Erythroblast (primary cell): ENCODE data around the gene IFT57.

ENCODE experiments used
- DNase-seq, 2 experiments: peaks; one replicate each; lab custom pipeline; 2025; lab: John Stamatoyannopoulos, UW
- GATA1 ChIP-seq: IDR thresholded peaks from 2 replicates; pipeline ENCODE4 v1.6.1; 2011; ENCODE audit warnings: low read depth, mild to moderate bottlenecking, control low read depth, low read length, moderate library complexity
- POLR2A ChIP-seq: IDR thresholded peaks from 2 replicates; pipeline ENCODE4 v1.6.1; 2011; ENCODE audit warnings: mild to moderate bottlenecking, low read length

Gene IFT57

DNA sequence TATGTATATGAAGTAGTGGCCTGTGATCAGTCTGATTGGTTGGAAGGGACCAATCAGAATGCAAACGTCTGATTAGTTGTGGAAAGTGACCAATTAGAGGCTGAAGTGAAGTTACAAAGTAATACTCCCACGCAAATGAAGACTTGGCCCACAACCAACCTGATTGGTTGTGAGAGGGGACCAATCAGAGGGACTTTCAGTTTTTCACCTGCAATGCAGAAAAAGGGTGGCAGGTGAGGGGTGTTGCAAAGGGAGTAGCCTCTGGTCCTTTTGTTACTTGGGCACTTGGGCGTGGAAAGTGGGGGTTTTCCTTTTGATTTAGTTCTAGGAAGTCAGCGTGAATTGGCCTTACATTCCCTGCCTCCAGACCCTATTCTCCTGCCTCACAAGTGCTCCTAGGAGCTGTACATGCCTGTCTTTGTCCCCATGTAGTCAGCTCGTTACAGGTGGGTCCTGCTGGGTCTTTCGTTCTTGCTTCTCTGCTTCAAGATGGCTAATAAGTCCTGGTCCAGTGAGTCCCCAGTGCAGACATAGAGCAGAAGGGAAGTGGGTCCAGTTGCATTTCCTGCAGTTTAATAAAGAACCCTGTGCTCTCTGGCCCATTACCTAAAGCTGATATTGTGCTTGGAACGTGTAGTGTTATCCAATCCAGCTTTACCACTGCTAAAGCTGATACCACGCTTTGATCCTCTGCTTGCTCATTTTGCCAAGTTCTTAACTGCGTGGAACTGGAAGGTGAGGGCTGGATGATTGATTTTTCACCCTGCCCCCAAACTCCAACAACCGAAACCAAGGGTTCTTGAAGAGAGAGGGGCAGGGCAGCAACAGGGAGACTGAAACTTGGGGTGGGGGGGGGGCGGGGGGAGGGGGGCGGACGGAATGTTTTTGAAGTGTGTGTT is 85.4 kb downstream of the IFT57 start:
- TF ChIP-seq POLR2A, result no peak
- TF ChIP-seq GATA1, result no peak
- DNase-seq, result peak in 1 of 2 experiments; percentile 11

DNA sequence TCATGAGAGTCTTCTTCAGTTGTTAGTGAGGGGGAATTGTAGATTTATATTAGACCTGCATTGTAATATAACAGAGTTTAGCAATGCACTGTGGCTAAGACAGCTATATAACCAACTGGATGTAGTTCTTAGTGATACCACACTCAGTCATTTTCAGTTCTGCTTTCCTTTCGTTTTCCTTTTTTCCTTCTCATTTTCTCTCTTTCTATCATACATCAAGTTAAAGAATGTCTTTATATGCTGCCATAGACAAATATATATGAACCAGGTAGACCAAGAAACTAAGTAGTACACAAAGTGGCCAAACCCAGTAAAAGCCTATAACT is 87.7 kb downstream of the IFT57 start:
- DNase-seq, result no peak
- peak; percentile 22 for TF ChIP-seq POLR2A
- no peak for TF ChIP-seq GATA1

DNA sequence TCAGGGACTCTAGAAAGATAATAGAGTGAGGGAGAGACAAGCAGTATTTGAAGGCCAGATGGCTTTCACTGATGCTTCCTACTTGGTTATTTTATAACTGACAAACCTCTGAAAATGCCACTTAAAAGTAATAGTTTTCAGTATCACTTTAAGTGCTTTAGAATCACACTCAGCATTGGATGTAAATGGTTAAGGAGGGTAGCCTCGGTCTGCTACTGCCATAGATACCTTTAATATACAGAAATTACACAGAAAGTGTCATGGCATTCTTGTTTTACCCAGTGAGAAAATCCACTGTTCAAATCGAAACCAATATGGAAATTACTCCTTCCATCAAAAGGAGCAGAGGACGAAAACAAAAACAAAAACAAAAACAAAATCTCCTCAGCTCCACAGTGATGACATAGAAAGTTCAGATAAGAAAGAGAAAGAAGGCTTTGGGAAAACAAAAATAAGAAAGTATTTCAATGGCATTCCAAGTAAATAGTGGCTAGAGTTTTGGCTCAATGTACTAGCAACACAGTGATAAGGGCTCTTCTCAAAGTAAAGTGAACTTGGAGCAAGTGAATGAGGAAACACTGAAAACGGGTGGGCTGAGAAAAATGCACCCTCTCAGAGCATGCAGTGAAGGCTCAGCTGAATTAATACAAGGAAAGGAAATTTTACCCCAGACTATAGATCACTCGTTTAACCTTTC is 88.2 kb downstream of the IFT57 start:
- DNase-seq, result no peak
- TF ChIP-seq POLR2A, result no peak
- TF ChIP-seq GATA1, result no peak

DNA sequence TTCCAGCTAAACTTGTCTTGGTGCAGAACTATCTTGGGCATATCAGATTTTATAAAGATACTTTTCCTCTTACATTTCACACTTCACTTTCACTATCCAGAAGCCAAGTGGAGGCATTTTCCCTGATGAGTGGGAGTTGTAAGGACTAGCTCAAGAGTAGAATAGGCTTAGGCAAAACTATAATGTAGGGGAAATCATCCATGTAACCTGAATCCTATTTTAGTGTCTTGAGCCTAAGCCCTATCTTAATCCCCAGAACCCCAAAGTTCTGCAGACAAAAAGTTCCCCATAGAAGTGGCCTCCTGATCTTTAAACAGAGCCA is 89.2 kb downstream of the IFT57 start:
- no peak for TF ChIP-seq GATA1
- TF ChIP-seq POLR2A, result no peak
- DNase-seq, result no peak

DNA sequence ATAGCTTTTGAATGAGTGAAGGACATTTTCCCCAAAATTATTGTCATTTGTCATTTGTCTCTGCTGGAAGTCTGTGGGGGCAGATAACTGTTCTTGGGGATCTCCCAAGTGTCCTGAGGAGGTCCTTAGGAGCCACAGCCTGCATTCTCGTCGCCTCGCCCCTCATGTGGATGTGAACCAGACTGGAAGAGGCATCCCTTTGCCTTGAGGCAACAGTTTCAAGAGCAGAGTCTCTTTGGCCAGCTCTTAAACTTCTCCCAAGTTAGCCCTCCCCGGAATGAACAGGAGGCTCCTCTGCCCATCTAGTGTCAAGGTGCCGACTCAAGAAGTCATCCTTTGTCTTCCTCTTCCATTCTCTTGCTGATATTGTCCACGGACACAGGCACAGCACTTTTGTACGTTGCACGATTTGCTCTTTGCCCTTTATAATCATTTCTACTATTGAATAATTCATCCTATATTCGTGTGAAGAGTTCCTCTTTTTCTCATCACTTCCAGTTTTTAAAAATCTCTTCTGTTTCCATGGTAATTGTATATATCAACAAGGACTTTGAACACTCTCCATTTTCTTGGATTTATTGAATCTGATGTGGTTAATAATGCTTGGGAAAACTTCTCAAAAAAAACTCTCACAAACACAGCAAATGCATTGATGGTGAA is 90.6 kb downstream of the IFT57 start:
- no peak for DNase-seq
- no peak for TF ChIP-seq POLR2A
- TF ChIP-seq GATA1, result no peak

DNA sequence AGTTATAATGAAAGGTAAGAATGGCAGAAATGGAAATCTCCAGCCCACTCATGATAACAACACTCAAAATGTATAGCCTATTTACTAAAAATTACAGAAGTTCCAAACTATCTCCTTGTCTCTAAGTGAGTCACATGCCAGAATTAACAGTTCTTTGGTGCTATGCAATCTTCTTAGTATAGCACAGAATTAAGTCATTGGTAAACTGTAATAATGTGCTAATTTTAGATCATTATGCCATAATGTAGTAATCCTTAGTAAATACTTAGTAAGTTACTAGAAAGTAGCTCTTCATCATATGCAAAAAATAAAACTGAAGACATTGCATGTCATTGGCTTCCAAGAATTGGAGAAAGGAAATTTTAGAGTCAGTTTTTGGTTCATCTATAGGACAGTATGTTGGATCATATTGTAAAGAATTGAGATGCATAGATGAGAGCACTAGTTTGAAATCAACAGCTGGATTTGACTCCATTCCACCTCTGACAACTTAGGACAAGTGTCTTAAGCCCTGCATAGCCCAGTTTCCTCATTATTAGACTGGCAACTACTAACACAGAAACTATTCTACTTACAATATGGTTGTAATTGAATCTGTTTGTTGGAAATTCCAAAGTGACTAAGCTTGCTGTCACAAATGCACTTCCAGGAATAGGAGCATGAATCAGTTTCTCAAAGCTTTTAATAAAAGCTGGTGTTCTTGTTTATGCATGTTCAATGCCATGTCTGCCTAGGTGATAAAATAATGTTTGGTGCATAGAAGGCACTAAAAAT is 91.3 kb downstream of the IFT57 start:
- TF ChIP-seq POLR2A (no peak), GATA1 (no peak)
- no peak for DNase-seq

DNA sequence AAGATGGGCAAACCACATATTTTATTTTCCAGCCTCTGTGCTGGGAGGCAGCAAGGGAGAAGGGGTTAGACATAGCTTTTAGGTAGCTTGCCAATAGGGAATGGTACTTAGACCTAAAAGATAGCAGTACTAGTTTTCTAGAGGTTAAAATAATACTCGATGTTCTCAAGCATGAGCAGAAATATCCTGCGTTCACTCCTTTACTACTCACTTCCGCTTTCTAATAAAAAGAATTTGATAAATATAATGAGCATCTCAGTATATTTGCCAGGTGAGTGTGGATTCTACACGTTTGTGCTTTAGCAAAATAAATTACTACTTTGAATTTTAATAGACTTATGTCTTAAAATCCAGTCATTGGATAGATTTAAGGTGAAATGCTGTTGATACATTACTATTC is 92.0 kb downstream of the IFT57 start:
- TF ChIP-seq POLR2A, result no peak
- TF ChIP-seq GATA1, result no peak

DNA sequence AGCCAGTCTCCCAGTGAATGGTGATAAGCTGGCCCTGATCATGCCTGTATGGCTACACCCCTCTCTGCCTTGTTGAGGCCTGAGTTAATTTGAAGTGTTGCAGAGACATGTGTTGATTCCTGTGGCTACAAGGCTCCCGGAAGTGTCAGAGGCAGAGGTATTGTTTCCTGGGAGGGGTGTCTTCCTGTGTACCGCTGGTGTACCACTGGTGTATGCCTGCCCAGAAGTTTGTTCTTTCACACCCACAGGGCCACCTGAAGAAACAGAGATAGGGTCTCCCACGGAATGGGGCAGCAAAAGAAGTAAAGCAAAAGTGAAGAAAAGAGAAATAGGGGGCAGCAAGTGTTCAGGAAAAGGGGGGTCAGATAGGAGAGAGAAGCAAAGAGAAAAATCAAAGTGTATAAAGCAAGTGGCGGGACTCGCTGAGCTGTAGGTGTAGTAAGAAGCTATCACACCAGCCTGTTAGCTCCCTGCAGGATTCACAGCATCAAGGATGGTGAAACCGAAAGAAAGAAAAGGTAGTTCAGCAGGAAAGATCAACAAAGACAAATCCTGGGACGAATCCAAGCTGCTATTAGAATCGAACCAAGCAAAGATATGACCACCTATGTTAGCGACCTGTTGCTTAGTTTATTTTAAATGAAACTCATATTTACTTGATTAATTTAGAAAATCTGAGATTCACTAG is 94.8 kb downstream of the IFT57 start:
- TF ChIP-seq GATA1 (no peak), POLR2A (no peak)

More for the DNA sequence above, 92.0 kb downstream of the IFT57 start:
- no peak for DNase-seq

DNA sequence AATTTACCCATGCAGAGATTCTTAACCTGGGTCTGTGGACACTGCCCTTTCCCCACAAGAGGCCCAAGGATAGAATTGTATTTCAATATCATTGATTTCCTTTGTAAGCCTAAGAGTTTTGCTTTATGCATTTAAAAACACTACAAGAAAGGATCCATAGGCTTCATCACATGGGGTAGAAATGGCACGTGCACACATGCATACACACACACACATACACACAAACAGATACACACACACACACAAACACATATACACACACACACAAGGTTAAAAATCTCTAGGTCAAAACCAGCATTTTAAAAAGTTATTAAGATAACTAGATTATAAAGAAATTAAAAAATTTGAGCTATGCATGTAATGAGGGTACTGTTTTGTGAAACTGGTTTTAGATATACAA is 95.9 kb downstream of the IFT57 start:
- no peak for DNase-seq
- no peak for TF ChIP-seq POLR2A
- TF ChIP-seq GATA1, result no peak

More for the DNA sequence above, 94.8 kb downstream of the IFT57 start:
- DNase-seq, result no peak

DNA sequence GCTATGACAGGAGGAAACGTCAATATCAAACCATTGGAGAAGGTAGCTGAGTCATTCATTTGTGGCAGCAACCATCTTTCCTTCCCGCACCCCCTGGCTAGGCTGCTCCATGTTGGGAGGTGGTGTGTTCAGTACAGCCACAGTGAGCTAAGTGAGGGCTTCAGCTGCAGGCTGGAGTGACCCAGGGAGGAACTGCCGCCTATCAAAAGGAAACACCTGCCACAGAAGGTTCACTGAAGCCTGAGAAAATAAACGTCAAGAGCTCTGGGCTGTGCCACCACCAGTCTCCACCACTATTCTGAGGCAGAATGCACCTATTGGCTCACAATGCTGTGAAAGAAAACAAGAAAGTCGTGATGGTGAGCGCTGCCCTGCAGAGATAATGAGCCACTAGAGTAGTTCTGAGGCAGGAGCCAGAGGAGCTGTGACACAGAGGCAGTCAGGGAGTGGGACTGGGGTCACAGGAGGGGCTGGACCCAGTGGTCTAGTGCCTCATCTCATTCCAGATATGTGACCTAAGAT is 96.6 kb downstream of the IFT57 start:
- DNase-seq, result peak; percentile 69 to 88

DNA sequence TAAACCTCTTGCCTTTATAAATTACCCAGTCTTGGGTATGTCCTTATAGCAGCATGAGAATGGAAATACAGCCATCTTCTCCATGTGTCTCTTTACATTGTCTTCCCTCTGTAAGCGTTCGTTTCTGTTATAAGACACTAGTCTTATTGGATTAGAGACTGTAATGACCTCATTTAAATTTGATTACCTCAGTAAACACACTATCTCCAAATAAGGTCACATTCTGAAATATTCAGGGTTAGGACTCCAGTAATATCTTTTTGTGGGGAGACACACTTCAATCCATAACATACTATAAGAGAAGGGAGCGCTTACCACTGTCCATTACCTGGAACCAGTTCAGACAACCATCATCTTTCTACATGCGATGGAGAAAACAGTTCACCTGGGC is 97.1 kb downstream of the IFT57 start:
- DNase-seq, result peak in 1 of 2 experiments; percentile 38
- TF ChIP-seq GATA1, result no peak
- no peak for TF ChIP-seq POLR2A

More for the DNA sequence above, 96.6 kb downstream of the IFT57 start:
- TF ChIP-seq GATA1 (no peak), POLR2A (peak; percentile 81)

DNA sequence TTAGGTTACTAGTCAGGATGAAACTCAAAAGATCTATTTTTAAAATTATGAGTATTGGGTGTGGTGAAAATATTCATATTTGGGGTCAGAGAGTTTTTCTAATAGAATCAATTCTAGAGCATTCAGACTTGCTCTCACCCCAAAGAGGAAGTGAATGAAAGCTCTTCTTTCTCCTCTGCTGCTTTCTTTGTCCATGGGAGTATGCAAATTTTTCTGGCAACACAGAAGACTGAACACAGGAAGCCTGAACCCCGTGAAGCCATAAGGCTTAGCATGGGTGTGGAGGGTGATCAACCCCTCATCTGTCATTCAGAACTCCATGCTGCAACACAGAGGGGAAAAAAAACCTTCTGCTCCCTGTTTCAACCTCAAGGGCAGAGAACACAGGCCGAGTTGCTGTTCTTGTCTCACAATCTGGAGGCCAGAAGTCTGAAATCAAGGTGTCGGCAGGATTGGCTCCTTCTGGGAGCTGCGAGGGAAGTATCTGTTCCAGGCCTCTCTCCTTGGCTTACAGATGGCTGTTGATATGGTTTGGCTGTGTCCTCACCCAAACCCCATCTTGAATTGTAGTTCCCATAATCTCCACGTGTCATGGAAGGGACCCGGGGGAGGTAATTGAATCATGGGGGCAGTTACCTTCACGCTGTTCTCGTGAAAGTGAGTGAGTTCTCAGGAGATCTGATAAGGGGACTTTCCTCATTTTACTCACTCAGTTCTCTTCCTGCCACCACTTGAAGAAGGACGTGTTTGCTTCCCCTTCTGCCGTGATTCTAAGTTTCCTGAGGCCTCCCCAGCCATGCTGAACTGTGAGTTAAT is 97.7 kb downstream of the IFT57 start:
- TF ChIP-seq GATA1 (no peak), POLR2A (no peak)
- DNase-seq, result peak; percentile 53 to 84
